Ectodermal cell (in vitro differentiated cells): Measurements from ENCODE around the gene MAN1C1.

Experiments used
- H3K27ac ChIP-seq: 2 replicates; pipeline ENCODE4 v1.7.0; 2013; ENCODE audit warnings: mild to moderate bottlenecking, low read depth, low read length; ENCODE audit not compliant: insufficient read depth, poor library complexity, severe bottlenecking
- H3K27me3 ChIP-seq: 2 replicates; pipeline ENCODE4 v1.7.0; 2013; ENCODE audit warnings: mild to moderate bottlenecking, low read length; ENCODE audit not compliant: insufficient read depth, control insufficient read depth, poor library complexity, severe bottlenecking
- H3K36me3 ChIP-seq: one replicate; pipeline ENCODE4 v1.7.0; 2013; ENCODE audit warnings: low read length; ENCODE audit not compliant: control insufficient read depth, insufficient read depth
- H3K4me1 ChIP-seq: one replicate; pipeline ENCODE4 v1.7.0; 2013; ENCODE audit warnings: low read length; ENCODE audit not compliant: control insufficient read depth, insufficient read depth
- H3K4me3 ChIP-seq: 2 replicates; pipeline ENCODE4 v1.7.0; 2013; ENCODE audit warnings: low read depth, low read length, control low read depth; ENCODE audit not compliant: insufficient read depth
- H3K9me3 ChIP-seq: 2 replicates; pipeline ENCODE4 v1.7.0; 2013; ENCODE audit warnings: mild to moderate bottlenecking, low read length, moderate library complexity; ENCODE audit not compliant: control insufficient read depth
- WGBS, 2 experiments: methylation state at CpG; one replicate each; pipeline ENCODE4 v1.1.7; 2013; ENCODE audit warnings: missing lambda C conversion rate in 2 of 2; 5-methylcytosine and 5-hydroxymethylcytosine counted together

Gene MAN1C1

GRCh38 chr1:25735956-25736529 lies 119.5 kb downstream of the MAN1C1 start:
- Histone ChIP-seq H3K27ac (no peak overlapping the region), H3K9me3 (no peaks in the 10 kb centered on the region), H3K4me3 (no peak overlapping the region), H3K36me3 (no peaks in the 10 kb centered on the region), H3K27me3 (no peaks in the 10 kb centered on the region), H3K4me1 (peaks cover 6% of the 10 kb centered on the region)
- WGBS, 2 experiments, result 90 to 94% methylated on average over 1 of the region's 1 CpG

GRCh38 chr1:25737130-25737529 lies 120.5 kb downstream of the MAN1C1 start:
- Histone ChIP-seq H3K27ac (no peak overlapping the region), H3K4me3 (no peak overlapping the region), H3K4me1 (peaks cover 6% of the 10 kb centered on the region), H3K27me3 (no peaks in the 10 kb centered on the region), H3K36me3 (no peaks in the 10 kb centered on the region), H3K9me3 (no peaks in the 10 kb centered on the region)
- 88 to 91% methylated on average over 6 of the region's 6 CpGs for WGBS, 2 experiments

GRCh38 chr1:25738499-25738898 lies 121.9 kb downstream of the MAN1C1 start:
- Histone ChIP-seq H3K4me1 (peaks cover 11% of the 10 kb centered on the region), H3K27ac (no peak overlapping the region), H3K4me3 (no peak overlapping the region), H3K36me3 (no peaks in the 10 kb centered on the region), H3K27me3 (no peaks in the 10 kb centered on the region), H3K9me3 (no peaks in the 10 kb centered on the region)
- WGBS, 2 experiments, result 94 to 97% methylated on average over 2 of the region's 2 CpGs

- H3K27me3 ChIP-seq, result no peaks in the 10 kb centered on the region
- no peaks in the 10 kb centered on the region for H3K9me3 ChIP-seq
- 81 to 84% methylated on average over 4 of the region's 4 CpGs for WGBS, 2 experiments
- H3K4me3 ChIP-seq, result no peak overlapping the region
- peaks cover 19% of the 10 kb centered on the region for H3K4me1 ChIP-seq
- no peak overlapping the region for H3K27ac ChIP-seq
- H3K36me3 ChIP-seq, result no peaks in the 10 kb centered on the region
These were observed 122.8 kb downstream of the MAN1C1 start for GRCh38 chr1:25739341-25739740.

- Histone ChIP-seq H3K27me3 (no peaks in the 10 kb centered on the region), H3K4me3 (no peak overlapping the region), H3K9me3 (no peaks in the 10 kb centered on the region), H3K36me3 (no peaks in the 10 kb centered on the region), H3K27ac (no peak overlapping the region), H3K4me1 (peaks cover 20% of the 10 kb centered on the region)
- WGBS, 2 experiments, result 91 to 94% methylated on average over 10 of the region's 10 CpGs
These were observed 123.5 kb downstream of the MAN1C1 start for GRCh38 chr1:25740071-25740470.

GRCh38 chr1:25742316-25742715 lies 125.7 kb downstream of the MAN1C1 start:
- Histone ChIP-seq H3K27ac (no peak overlapping the region), H3K9me3 (no peaks in the 10 kb centered on the region), H3K4me1 (peaks cover 20% of the 10 kb centered on the region), H3K4me3 (no peak overlapping the region), H3K27me3 (no peaks in the 10 kb centered on the region), H3K36me3 (no peaks in the 10 kb centered on the region)
- WGBS, 2 experiments, result 93 to 95% methylated on average over 7 of the region's 7 CpGs

GRCh38 chr1:25743164-25744139 lies 126.9 kb downstream of the MAN1C1 start:
- Histone ChIP-seq H3K27ac (no peak overlapping the region), H3K27me3 (no peaks in the 10 kb centered on the region), H3K9me3 (no peaks in the 10 kb centered on the region), H3K4me1 (peaks cover 20% of the 10 kb centered on the region), H3K36me3 (no peaks in the 10 kb centered on the region), H3K4me3 (no peak overlapping the region)
- 88 to 89% methylated on average over 17 of the region's 17 CpGs for WGBS, 2 experiments

- Histone ChIP-seq H3K9me3 (no peaks in the 10 kb centered on the region), H3K27ac (no peak overlapping the region), H3K4me1 (peaks cover 20% of the 10 kb centered on the region), H3K4me3 (no peak overlapping the region), H3K36me3 (no peaks in the 10 kb centered on the region), H3K27me3 (no peaks in the 10 kb centered on the region)
- 47 to 49% methylated on average over 8 of the region's 8 CpGs for WGBS, 2 experiments
These were observed 127.6 kb downstream of the MAN1C1 start for GRCh38 chr1:25744140-25744581.

GRCh38 chr1:25744636-25745425 lies 128.2 kb downstream of the MAN1C1 start:
- no peaks in the 10 kb centered on the region for H3K36me3 ChIP-seq
- no peaks in the 10 kb centered on the region for H3K9me3 ChIP-seq
- H3K4me3 ChIP-seq, result no peak overlapping the region
- H3K27me3 ChIP-seq, result no peaks in the 10 kb centered on the region
- WGBS, 2 experiments, result 90 to 95% methylated on average over 8 of the region's 8 CpGs
- no peak overlapping the region for H3K27ac ChIP-seq
- peaks cover 17% of the 10 kb centered on the region for H3K4me1 ChIP-seq
